IMR-90 (cell line): ENCODE data around the gene CHRNA7. TPM values are rescaled to one million over a fixed set of nuclear protein-coding genes. Genes with fewer than 3 reads are reported as not detected.

ENCODE experiments used
- ATAC-seq: fragments of 200-7000 bp; cut with Tn5 transposase; 2 replicates; pipeline ENCODE4 v1.9.1; 2020; ENCODE audit warnings: low read depth, mild to moderate bottlenecking, moderate library complexity
- BruUV-seq: library from RNA; stranded (reverse); fragments of 400-500 nt; replicated peaks from 2 replicates; lab custom pipeline; 2021; lab: Mats Ljungman, UMichigan
- CTCF ChIA-PET: fragments of 300-600 bp; formaldehyde crosslinking; extraction: SDS; loops from one replicate; lab custom pipeline; 2021; ENCODE audit warnings: antibody characterized with exemption; lab: Yijun Ruan, JAX
- POLR2A ChIA-PET: fragments of 300-600 bp; sonication (Branson Sonifier 250); formaldehyde crosslinking; loops from one replicate; lab custom pipeline; 2022; ENCODE audit warnings: antibody characterized with exemption; ENCODE audit not compliant: unreplicated experiment; lab: Charles Lee
- DNase-seq: peaks from one replicate; pipeline ENCODE4 v3.0.0; 2013
- H2AFZ ChIP-seq: replicated peaks from 2 replicates; pipeline ENCODE3; 2013; ENCODE audit warnings: low read length, mild to moderate bottlenecking; ENCODE audit not compliant: poor library complexity
- H2AK5ac ChIP-seq: 2 replicates; pipeline ENCODE4 v1.6.1; 2013; ENCODE audit warnings: low read depth, low read length, inconsistent platforms
- H2AK9ac ChIP-seq: replicated peaks from 2 replicates; pipeline ENCODE3; 2013; ENCODE audit warnings: mild to moderate bottlenecking, low read depth, low read length, moderate library complexity; ENCODE audit not compliant: poor library complexity
- H2BK120ac ChIP-seq: 2 replicates; pipeline ENCODE4 v1.6.1; 2013; ENCODE audit warnings: low read depth, low read length, inconsistent platforms
- H2BK15ac ChIP-seq: 3 replicates; pipeline ENCODE4 v1.6.1; 2013; ENCODE audit warnings: low read depth, low read length, inconsistent platforms
- H2BK20ac ChIP-seq: 2 replicates; pipeline ENCODE4 v1.6.1; 2013; ENCODE audit warnings: low read depth, mild to moderate bottlenecking, inconsistent platforms, low read length, moderate library complexity
- H2BK5ac ChIP-seq: 2 replicates; pipeline ENCODE4 v1.6.1; 2013; ENCODE audit warnings: mild to moderate bottlenecking, low read depth, low read length, inconsistent platforms; ENCODE audit not compliant: poor library complexity, severe bottlenecking
- H3K14ac ChIP-seq: replicated peaks from 2 replicates; pipeline ENCODE4 v1.6.1; 2013; ENCODE audit warnings: low read depth, low read length, inconsistent platforms
- H3K18ac ChIP-seq: 2 replicates; pipeline ENCODE4 v1.6.1; 2013; ENCODE audit warnings: low read depth, low read length, control low read depth
- H3K23ac ChIP-seq: 2 replicates; pipeline ENCODE4 v1.6.1; 2013; ENCODE audit warnings: low read depth, low read length, inconsistent platforms
- H3K27ac ChIP-seq: 2 replicates; pipeline ENCODE4 v1.5.1; 2013; ENCODE audit warnings: mild to moderate bottlenecking, control low read depth, low read length; ENCODE audit not compliant: insufficient read depth
- H3K27me3 ChIP-seq: 2 replicates; pipeline ENCODE4 v1.6.1; 2013; ENCODE audit warnings: low read length; ENCODE audit not compliant: control insufficient read depth, insufficient read depth
- H3K36me3 ChIP-seq: 2 replicates; pipeline ENCODE4 v1.6.1; 2013; ENCODE audit warnings: low read length, mixed read lengths; ENCODE audit not compliant: control insufficient read depth, insufficient read depth
- H3K4ac ChIP-seq: 2 replicates; pipeline ENCODE4 v1.6.1; 2013; ENCODE audit warnings: low read depth, low read length, inconsistent platforms
- H3K4me1 ChIP-seq: 2 replicates; pipeline ENCODE4 v1.6.1; 2013; ENCODE audit warnings: low read length, mixed read lengths; ENCODE audit not compliant: control insufficient read depth, insufficient read depth
- H3K4me2 ChIP-seq: 2 replicates; pipeline ENCODE4 v1.6.1; 2013; ENCODE audit warnings: low read depth, mild to moderate bottlenecking, control low read depth, low read length, moderate library complexity
- H3K4me3 ChIP-seq: 2 replicates; pipeline ENCODE4 v1.5.1; 2013; ENCODE audit warnings: low read depth, mild to moderate bottlenecking, control low read depth, low read length, moderate library complexity; ENCODE audit not compliant: insufficient read depth
- H3K56ac ChIP-seq: 2 replicates; pipeline ENCODE4 v1.6.1; 2013; ENCODE audit warnings: low read length, inconsistent platforms; ENCODE audit not compliant: insufficient read depth; ENCODE audit errors: extremely low read depth
- H3K79me1 ChIP-seq, 2 experiments: 2 replicates each; pipeline ENCODE4 v1.6.1; 2013; ENCODE audit warnings: low read length in 2 of 2, inconsistent platforms in 1 of 2, low read depth in 1 of 2
- H3K9ac ChIP-seq: 2 replicates; pipeline ENCODE4 v1.6.1; 2013; ENCODE audit warnings: low read depth, low read length, control low read depth
- H3K9me1 ChIP-seq: 2 replicates; pipeline ENCODE4 v1.6.1; 2013; ENCODE audit warnings: low read length, inconsistent platforms; ENCODE audit not compliant: insufficient read depth
- H3K9me3 ChIP-seq: 2 replicates; pipeline ENCODE4 v1.6.1; 2013; ENCODE audit warnings: low read length; ENCODE audit not compliant: control insufficient read depth, insufficient read depth
- H4K20me1 ChIP-seq: 2 replicates; pipeline ENCODE4 v1.6.1; 2013; ENCODE audit warnings: low read length, inconsistent platforms; ENCODE audit not compliant: insufficient read depth
- H4K5ac ChIP-seq: 2 replicates; pipeline ENCODE4 v1.6.1; 2013; ENCODE audit warnings: mild to moderate bottlenecking, low read depth, low read length, control low read depth
- H4K8ac ChIP-seq, 2 experiments: 2 replicates each; pipeline ENCODE4 v1.6.1; 2013; ENCODE audit warnings: low read depth in 2 of 2, low read length in 2 of 2, control low read depth in 1 of 2, inconsistent platforms in 1 of 2
- H4K91ac ChIP-seq: 2 replicates; pipeline ENCODE4 v1.6.1; 2013; ENCODE audit warnings: low read depth, low read length, inconsistent platforms; ENCODE audit not compliant: insufficient read depth
- BHLHE40 ChIP-seq: fragments of 150-350 bp; IDR thresholded peaks from 2 replicates; pipeline ENCODE4 v1.6.1; 2016; ENCODE audit warnings: mild to moderate bottlenecking, low read depth, low read length
- CEBPB ChIP-seq: IDR thresholded peaks from 2 replicates; pipeline ENCODE4 v1.6.1; 2012; ENCODE audit warnings: low read depth, low read length, improper control_type of control experiment
- CHD1 ChIP-seq: IDR thresholded peaks from 2 replicates; pipeline ENCODE4 v1.6.1; 2012; ENCODE audit warnings: low read depth, low read length, improper control_type of control experiment
- WGBS, 2 experiments: methylation state at CpG; one replicate each; pipeline versions ENCODE4 v1.1.5 to v1.1.7; 2013; ENCODE audit warnings: missing lambda C conversion rate in 2 of 2; ENCODE audit not compliant: insufficient read length in 1 of 2; ENCODE audit errors: extremely low coverage in 2 of 2; 5-methylcytosine and 5-hydroxymethylcytosine counted together
- dilution Hi-C: fragments of 300-500 bp; cut with HindIII; formaldehyde crosslinking; loops from one replicate; pipeline ENCODE4 v1.14.3; 2018; ENCODE audit warnings: low sequenced_read_pairs; ENCODE audit not compliant: unreplicated experiment
- in situ Hi-C: fragments of 300-500 bp; cut with MboI; formaldehyde crosslinking; loops from 3 replicates; pipeline ENCODE4 v1.14.3; 2019; ENCODE audit warnings: low sequenced_read_pairs, inconsistent platforms, mixed read lengths
- intact Hi-C: fragments of 100-400 bp; cut with micrococcal nuclease; formaldehyde crosslinking; loops from 2 replicates; pipeline ENCODE4 v1.10.0; 2022
- polyA plus RNA-seq, 3 experiments: library from polyadenylated mRNA; depleted of rRNA; stranded (reverse); fragments of >200 nt; gene quantifications; 2 replicates each; pipeline ENCODE4 v1.2.3, GENCODE V29; 2012; ENCODE audit warnings: low replicate concordance in 1 of 3
- total RNA-seq: library from RNA; depleted of rRNA; stranded (reverse); fragments of >200 nt; gene quantifications from 2 replicates; pipeline ENCODE4 v1.2.3, GENCODE V29; 2012

CHRNA7 gene
- total and polyA plus RNA-seq, 2 of the 4 experiments (the other 2 are of a cell fraction) = 0.10 TPM; not detected in 1

DNA sequence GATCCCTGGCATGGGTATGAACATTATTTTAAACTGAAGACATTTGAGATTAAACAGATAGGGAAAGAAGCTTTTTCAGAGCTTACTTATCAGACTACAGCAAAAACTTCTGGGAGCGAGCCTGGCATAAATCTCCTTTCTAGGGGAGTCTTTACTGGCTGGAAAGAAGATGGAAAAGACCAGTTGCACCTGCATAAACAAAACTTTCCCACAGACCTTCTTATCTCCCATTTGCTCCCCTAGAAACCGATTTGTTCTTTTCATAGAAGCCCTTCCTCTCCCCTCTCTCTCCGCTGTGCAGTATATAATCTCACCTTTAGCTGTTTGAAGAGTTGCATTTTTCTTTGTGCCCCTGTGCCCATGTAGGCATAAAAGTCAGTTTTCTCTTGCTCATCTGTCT is 93.2 kb downstream of the CHRNA7 start:
- no peaks in the 10 kb centered on the region for H3K4me1 ChIP-seq
- H3K9me1 ChIP-seq = no peaks in the 10 kb centered on the region
- ATAC-seq = no peak
- H4K5ac ChIP-seq = no peak overlapping the region
- intact Hi-C loops = no loop called here
- no peak for DNase-seq
- H3K4ac ChIP-seq = no peak overlapping the region
- no peak overlapping the region for H4K91ac ChIP-seq
- WGBS, 2 experiments = 0% methylated on average over 1 of the region's 3 CpGs; no CpG with 5 or more reads in 1 of the 2 experiments
- H2AK9ac ChIP-seq = no peak overlapping the region
- no peaks in the 10 kb centered on the region for H4K20me1 ChIP-seq
- no peak overlapping the region for H3K56ac ChIP-seq
- H3K79me1 ChIP-seq = no peaks in the 10 kb centered on the region
- in situ Hi-C loops = no loop called here
- no peak overlapping the region for H4K8ac ChIP-seq
- H3K4me2 ChIP-seq = no peak overlapping the region
- dilution Hi-C loops = no loop called here
- no peak overlapping the region for H3K18ac ChIP-seq
- no peaks in the 10 kb centered on the region for H3K27me3 ChIP-seq
- no peak overlapping the region for H2BK5ac ChIP-seq
- H3K9ac ChIP-seq = no peak overlapping the region
- TF ChIP-seq BHLHE40 (no peak), CHD1 (no peak), CEBPB (no peak)
- no peak overlapping the region for H3K23ac ChIP-seq
- H3K4me3 ChIP-seq = no peak overlapping the region
- no peak overlapping the region for H2AK5ac ChIP-seq
- ChIA-PET CTCF (no interaction called here), POLR2A (no interaction called here)
- no peak overlapping the region for H2AFZ ChIP-seq
- no TSS peak for BruUV-seq
- no peaks in the 10 kb centered on the region for H3K36me3 ChIP-seq
- H2BK20ac ChIP-seq = no peak overlapping the region
- no peak overlapping the region for H2BK15ac ChIP-seq
- H3K27ac ChIP-seq = no peak overlapping the region
- H2BK120ac ChIP-seq = no peak overlapping the region
- H3K9me3 ChIP-seq = no peaks in the 10 kb centered on the region
- no peak overlapping the region for H3K14ac ChIP-seq
